ENCODE results near the gene JCHAIN.
A peak's percentile ranks its signal among the peaks of the same experiment; 100 is the strongest.
"Not testable (repeated sequence)": the region's sequence is repeated elsewhere in the genome, so short reads cannot be mapped to it uniquely, and the experiment has no call there.

The JCHAIN gene

GRCh38 chr4:70666369-70666768, at the start of gene JCHAIN:
TSS of gene JCHAIN (minus strand) at chr4:70666508. CDS start at chr4:70666490, 18 bp downstream.
- DNase-seq = no peak

- no peak for DNase-seq
Observed at GRCh38 chr4:70715097-70715496, 48.8 kb upstream of the JCHAIN start.

- DNase-seq = no peak
Observed at GRCh38 chr4:70714079-70714887, 48.0 kb upstream of the JCHAIN start.

GRCh38 chr4:70713453-70714078, 47.3 kb upstream of the JCHAIN start:
- DNase-seq = peak; percentile 14

GRCh38 chr4:70712604-70713452, 46.5 kb upstream of the JCHAIN start:
- DNase-seq = no peak

- DNase-seq = no peak
Observed at GRCh38 chr4:70712150-70712549, 45.8 kb upstream of the JCHAIN start.

GRCh38 chr4:70711599-70711998, 45.3 kb upstream of the JCHAIN start:
- DNase-seq = no peak

- no peak for DNase-seq
Observed at GRCh38 chr4:70709611-70710205, 43.4 kb upstream of the JCHAIN start.

GRCh38 chr4:70706516-70706915, 40.2 kb upstream of the JCHAIN start:
- DNase-seq = no peak

GRCh38 chr4:70706044-70706461, 39.7 kb upstream of the JCHAIN start:
- no peak for DNase-seq

GRCh38 chr4:70705183-70706043, 39.1 kb upstream of the JCHAIN start:
- no peak for DNase-seq

- DNase-seq = no peak
Observed at GRCh38 chr4:70704931-70705182, 38.5 kb upstream of the JCHAIN start.

GRCh38 chr4:70704215-70704930, 38.1 kb upstream of the JCHAIN start:
- DNase-seq = no peak

- no peak for DNase-seq
Observed at GRCh38 chr4:70703619-70704214, 37.4 kb upstream of the JCHAIN start.

- DNase-seq = not testable (repeated sequence)
Observed at GRCh38 chr4:70702592-70702991, 36.3 kb upstream of the JCHAIN start.

GRCh38 chr4:70701271-70701670, 35.0 kb upstream of the JCHAIN start:
- DNase-seq = no peak

GRCh38 chr4:70700712-70701111, 34.4 kb upstream of the JCHAIN start:
- no peak for DNase-seq

- not testable (repeated sequence) for DNase-seq
Observed at GRCh38 chr4:70698435-70698834, 32.1 kb upstream of the JCHAIN start.

GRCh38 chr4:70694633-70695032, 28.3 kb upstream of the JCHAIN start:
- DNase-seq = not testable (repeated sequence)

- DNase-seq = peak; percentile 24
Observed at GRCh38 chr4:70691661-70692060, 25.4 kb upstream of the JCHAIN start.

GRCh38 chr4:70688795-70689231, 22.5 kb upstream of the JCHAIN start:
- DNase-seq = no peak

Data from SIG-M5 (cell line).